Measurements from ENCODE around the gene CLTCL1.
"Not testable (repeated sequence)": the region's sequence is repeated elsewhere in the genome, so short reads cannot be mapped to it uniquely, and the experiment has no call there.

CLTCL1 gene

GRCh38 chr22:19258371-19258770 is 33.1 kb downstream of the CLTCL1 start:
- no peak overlapping the region for H3K4me3 ChIP-seq (ENCODE audit: low read depth, low read length)
- no peaks in the 10 kb centered on the region for H3K36me3 ChIP-seq (ENCODE audit: control insufficient read depth, insufficient read depth, low read length)
- no peaks in the 10 kb centered on the region for H3K79me2 ChIP-seq
- no peaks in the 10 kb centered on the region for H3K9me3 ChIP-seq (ENCODE audit: control insufficient read depth, low read length)
- H3K27me3 ChIP-seq (ENCODE audit: control insufficient read depth, insufficient read depth, low read length): no peaks in the 10 kb centered on the region
- H3K4me2 ChIP-seq (ENCODE audit: low read length): no peak overlapping the region
- H3K4me1 ChIP-seq: no peaks in the 10 kb centered on the region
- no peak overlapping the region for H3K27ac ChIP-seq
- no peak overlapping the region for H3K9ac ChIP-seq
- no peak overlapping the region for H2AFZ ChIP-seq
- TF ChIP-seq CTCF (IDR thresholded peaks at IDR 0.05): no peak

GRCh38 chr22:19256362-19256761 is 35.2 kb downstream of the CLTCL1 start:
- not testable (repeated sequence) for H3K4me2 ChIP-seq (ENCODE audit: low read length); H3K36me3 ChIP-seq (ENCODE audit: control insufficient read depth, insufficient read depth, low read length); H3K27me3 ChIP-seq (ENCODE audit: control insufficient read depth, insufficient read depth, low read length); H3K9me3 ChIP-seq (ENCODE audit: control insufficient read depth, low read length); H3K9ac ChIP-seq; H3K79me2 ChIP-seq; H3K4me3 ChIP-seq (ENCODE audit: low read depth, low read length); H2AFZ ChIP-seq; H3K27ac ChIP-seq; H3K4me1 ChIP-seq

- H3K36me3 ChIP-seq (ENCODE audit: control insufficient read depth, insufficient read depth, low read length): no peaks in the 10 kb centered on the region
Measured at GRCh38 chr22:19253143-19253542, 38.4 kb downstream of the CLTCL1 start.

GRCh38 chr22:19244600-19245352 is 46.7 kb downstream of the CLTCL1 start:
- Histone ChIP-seq H3K9me3 (ENCODE audit: control insufficient read depth, low read length) (no peaks in the 10 kb centered on the region), H3K9ac (no peak overlapping the region), H3K4me2 (ENCODE audit: low read length) (no peak overlapping the region), H3K4me1 (no peaks in the 10 kb centered on the region), H2AFZ (no peak overlapping the region), H3K4me3 (ENCODE audit: low read depth, low read length) (no peak overlapping the region), H3K36me3 (ENCODE audit: control insufficient read depth, insufficient read depth, low read length) (no peaks in the 10 kb centered on the region), H3K27ac (no peak overlapping the region), H3K79me2 (no peaks in the 10 kb centered on the region), H3K27me3 (ENCODE audit: control insufficient read depth, insufficient read depth, low read length) (no peaks in the 10 kb centered on the region)
- TF ChIP-seq CTCF (IDR thresholded peaks at IDR 0.05): no peak

More at GRCh38 chr22:19253143-19253542, 38.4 kb downstream of the CLTCL1 start:
- Histone ChIP-seq H3K9ac (no peak overlapping the region), H3K9me3 (ENCODE audit: control insufficient read depth, low read length) (no peaks in the 10 kb centered on the region), H2AFZ (no peak overlapping the region), H3K4me2 (ENCODE audit: low read length) (no peak overlapping the region), H3K27me3 (ENCODE audit: control insufficient read depth, insufficient read depth, low read length) (no peaks in the 10 kb centered on the region), H3K4me3 (ENCODE audit: low read depth, low read length) (no peak overlapping the region), H3K27ac (no peak overlapping the region), H3K79me2 (no peaks in the 10 kb centered on the region), H3K4me1 (no peaks in the 10 kb centered on the region)
- TF ChIP-seq CTCF (IDR thresholded peaks at IDR 0.05): no peak

GRCh38 chr22:19242699-19243098 is 48.8 kb downstream of the CLTCL1 start:
- no peak overlapping the region for H3K4me3 ChIP-seq (ENCODE audit: low read depth, low read length)
- no peak for TF ChIP-seq CTCF (IDR thresholded peaks at IDR 0.05)
- H3K4me2 ChIP-seq (ENCODE audit: low read length): no peak overlapping the region
- H3K4me1 ChIP-seq: no peaks in the 10 kb centered on the region
- no peaks in the 10 kb centered on the region for H3K27me3 ChIP-seq (ENCODE audit: control insufficient read depth, insufficient read depth, low read length)
- no peak overlapping the region for H3K9ac ChIP-seq
- H2AFZ ChIP-seq: no peak overlapping the region
- H3K9me3 ChIP-seq (ENCODE audit: control insufficient read depth, low read length): no peaks in the 10 kb centered on the region
- no peak overlapping the region for H3K27ac ChIP-seq
- no peaks in the 10 kb centered on the region for H3K79me2 ChIP-seq
- no peaks in the 10 kb centered on the region for H3K36me3 ChIP-seq (ENCODE audit: control insufficient read depth, insufficient read depth, low read length)
